Prostate gland (tissue), 2 donors: ENCODE measurements around the gene NPY. TPM values are rescaled to one million over a fixed set of nuclear protein-coding genes. Genes with fewer than 3 reads are reported as not detected.

Experiments used
- DNase-seq: peaks from one replicate; pipeline ENCODE4 v3.0.0-alpha.2; 2019; ENCODE audit warnings: low spot score
- H3K27ac ChIP-seq, 2 donors: fragments of 200-600 bp; sonication (generic); 2 replicates each; pipeline ENCODE4 v1.5.1; 2017 to 2019
- H3K27me3 ChIP-seq: fragments of 200-600 bp; sonication (generic); replicated peaks from 2 replicates; pipeline ENCODE4 v1.5.1; 2019; ENCODE audit not compliant: insufficient read depth
- H3K36me3 ChIP-seq, 2 donors: fragments of 200-600 bp; sonication (generic); 1 replicate in 1 of 2; 2 replicates in 1 of 2; pipeline versions ENCODE4 v1.5.1 to v1.8.1; 2017 to 2019
- H3K4me1 ChIP-seq: fragments of 200-600 bp; sonication (generic); replicated peaks from 2 replicates; pipeline ENCODE4 v1.5.1; 2019
- H3K4me3 ChIP-seq, 2 donors: fragments of 200-600 bp; sonication (generic); 2 replicates each; pipeline ENCODE4 v1.5.1; 2017 to 2019
- H3K9me3 ChIP-seq: fragments of 200-600 bp; sonication (generic); 2 replicates; pipeline ENCODE4 v1.5.1; 2017
- POLR2A ChIP-seq: fragments of 450-650 bp; IDR thresholded peaks from one replicate; pipeline ENCODE4 v1.6.1; 2016; ENCODE audit warnings: antibody characterized with exemption, mild to moderate bottlenecking
- POLR2AphosphoS5 ChIP-seq: sonication (generic); formaldehyde crosslinking; IDR thresholded peaks from one replicate; pipeline ENCODE4 v1.6.1; 2017; ENCODE audit warnings: antibody characterized with exemption
- WGBS: methylation state at CpG from one replicate; pipeline ENCODE4 v1.1.5; 2018; 5-methylcytosine and 5-hydroxymethylcytosine counted together
- intact Hi-C: fragments of 100-400 bp; cut with DNase I; formaldehyde crosslinking; loops from one replicate; pipeline ENCODE4 v1.14.2; 2022
- total RNA-seq, 2 donors: library from RNA; depleted of rRNA; stranded (reverse); fragments of >200 nt; gene quantifications; one replicate each; pipeline ENCODE4 v1.1.0, GENCODE V29; 2016
- TF ChIP-seq, protein P1 (sequence below), 4 experiments: fragments of 200-600 bp in 2 of 4; fragments of 450-650 bp in 2 of 4; sonication (generic) in 2 of 4; IDR thresholded peaks; 1 replicate in 3 of 4; 2 replicates in 1 of 4; pipeline ENCODE4 v1.5.1; 2016 to 2019; ENCODE audit warnings: antibody characterized with exemption in 4 of 4, mild to moderate bottlenecking in 2 of 4, moderate library complexity in 2 of 4

NPY gene
- total RNA-seq, 2 donors from 2014 or later: 55.6 to 2,513 TPM

DNA sequence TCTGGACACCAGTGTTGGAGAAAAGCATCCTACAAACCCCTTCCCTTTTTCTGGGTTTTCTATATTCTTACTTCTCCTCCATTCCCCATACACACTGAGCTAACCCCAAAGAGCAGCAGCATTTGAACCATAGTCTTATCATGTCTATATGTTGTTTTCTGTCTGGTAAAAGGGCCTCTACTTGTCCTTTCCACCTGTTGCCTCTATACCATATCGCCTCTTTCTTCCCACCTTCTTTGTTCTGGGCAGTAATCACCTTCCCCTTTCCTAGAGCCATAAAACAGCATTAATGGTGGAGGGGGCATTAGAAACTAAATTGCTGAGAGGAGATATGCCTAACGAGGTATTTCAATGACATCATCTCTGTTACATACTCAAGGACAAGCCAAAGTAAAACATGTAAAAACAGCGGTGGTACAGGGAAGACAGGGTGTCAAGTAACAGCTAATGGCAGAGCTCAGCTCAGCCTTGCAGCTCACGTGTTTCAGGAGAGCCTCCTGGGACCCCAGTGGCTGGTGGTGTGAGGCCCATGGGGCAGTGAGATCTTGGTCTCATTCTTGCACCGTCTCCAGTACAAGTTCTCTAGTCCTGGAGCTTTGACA, 20.6 kb downstream of the NPY start:
- DNase-seq: no peak
- Histone ChIP-seq H3K4me3 (no peak overlapping the region), H3K27me3 (no peaks in the 10 kb centered on the region), H3K27ac (no peak overlapping the region), H3K4me1 (no peaks in the 10 kb centered on the region), H3K9me3 (no peaks in the 10 kb centered on the region), H3K36me3 (no peaks in the 10 kb centered on the region)
- WGBS: 42% methylated on average over 5 of the region's 5 CpGs
- TF ChIP-seq, protein P1, sequence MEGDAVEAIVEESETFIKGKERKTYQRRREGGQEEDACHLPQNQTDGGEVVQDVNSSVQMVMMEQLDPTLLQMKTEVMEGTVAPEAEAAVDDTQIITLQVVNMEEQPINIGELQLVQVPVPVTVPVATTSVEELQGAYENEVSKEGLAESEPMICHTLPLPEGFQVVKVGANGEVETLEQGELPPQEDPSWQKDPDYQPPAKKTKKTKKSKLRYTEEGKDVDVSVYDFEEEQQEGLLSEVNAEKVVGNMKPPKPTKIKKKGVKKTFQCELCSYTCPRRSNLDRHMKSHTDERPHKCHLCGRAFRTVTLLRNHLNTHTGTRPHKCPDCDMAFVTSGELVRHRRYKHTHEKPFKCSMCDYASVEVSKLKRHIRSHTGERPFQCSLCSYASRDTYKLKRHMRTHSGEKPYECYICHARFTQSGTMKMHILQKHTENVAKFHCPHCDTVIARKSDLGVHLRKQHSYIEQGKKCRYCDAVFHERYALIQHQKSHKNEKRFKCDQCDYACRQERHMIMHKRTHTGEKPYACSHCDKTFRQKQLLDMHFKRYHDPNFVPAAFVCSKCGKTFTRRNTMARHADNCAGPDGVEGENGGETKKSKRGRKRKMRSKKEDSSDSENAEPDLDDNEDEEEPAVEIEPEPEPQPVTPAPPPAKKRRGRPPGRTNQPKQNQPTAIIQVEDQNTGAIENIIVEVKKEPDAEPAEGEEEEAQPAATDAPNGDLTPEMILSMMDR (IDR thresholded peaks at IDR 0.05): no peak
- no peak for TF ChIP-seq POLR2A
- no peak for TF ChIP-seq POLR2AphosphoS5
- intact Hi-C loops: no loop called here

GRCh38 chr7:24307326-24307725, 23.3 kb downstream of the NPY start:
- no peak for TF ChIP-seq POLR2AphosphoS5
- TF ChIP-seq, protein P1 (IDR thresholded peaks at IDR 0.05): no peak
- TF ChIP-seq POLR2A: no peak
- no peaks in the 10 kb centered on the region for H3K4me1 ChIP-seq
- WGBS: 24% methylated on average over 3 of the region's 3 CpGs
- intact Hi-C loops: no loop called here
- no peaks in the 10 kb centered on the region for H3K36me3 ChIP-seq
- DNase-seq: no peak
- H3K27ac ChIP-seq: no peak overlapping the region
- no peaks in the 10 kb centered on the region for H3K9me3 ChIP-seq
- no peak overlapping the region for H3K4me3 ChIP-seq
- no peaks in the 10 kb centered on the region for H3K27me3 ChIP-seq

GRCh38 chr7:24312588-24312987, 28.6 kb downstream of the NPY start:
- 82% methylated on average over 3 of the region's 3 CpGs for WGBS
- H3K36me3 ChIP-seq: no peaks in the 10 kb centered on the region
- H3K27me3 ChIP-seq: no peaks in the 10 kb centered on the region
- no peak overlapping the region for H3K27ac ChIP-seq
- intact Hi-C loops: no loop called here
- TF ChIP-seq POLR2A: no peak
- TF ChIP-seq POLR2AphosphoS5: no peak
- TF ChIP-seq, protein P1 (IDR thresholded peaks at IDR 0.05): no peak
- DNase-seq: no peak
- no peaks in the 10 kb centered on the region for H3K4me1 ChIP-seq
- H3K9me3 ChIP-seq: no peaks in the 10 kb centered on the region
- no peak overlapping the region for H3K4me3 ChIP-seq

- Histone ChIP-seq H3K27ac (no peak overlapping the region), H3K4me3 (no peak overlapping the region), H3K36me3 (no peaks in the 10 kb centered on the region), H3K27me3 (no peaks in the 10 kb centered on the region), H3K4me1 (no peaks in the 10 kb centered on the region), H3K9me3 (no peaks in the 10 kb centered on the region)
- TF ChIP-seq, protein P1 (IDR thresholded peaks at IDR 0.05): no peak
- TF ChIP-seq POLR2AphosphoS5 (no peak), POLR2A (no peak)
- no peak for DNase-seq
- WGBS: 56% methylated on average over 3 of the region's 3 CpGs
- intact Hi-C loops: no loop called here
Observed at GRCh38 chr7:24313777-24314176, 29.8 kb downstream of the NPY start.

DNA sequence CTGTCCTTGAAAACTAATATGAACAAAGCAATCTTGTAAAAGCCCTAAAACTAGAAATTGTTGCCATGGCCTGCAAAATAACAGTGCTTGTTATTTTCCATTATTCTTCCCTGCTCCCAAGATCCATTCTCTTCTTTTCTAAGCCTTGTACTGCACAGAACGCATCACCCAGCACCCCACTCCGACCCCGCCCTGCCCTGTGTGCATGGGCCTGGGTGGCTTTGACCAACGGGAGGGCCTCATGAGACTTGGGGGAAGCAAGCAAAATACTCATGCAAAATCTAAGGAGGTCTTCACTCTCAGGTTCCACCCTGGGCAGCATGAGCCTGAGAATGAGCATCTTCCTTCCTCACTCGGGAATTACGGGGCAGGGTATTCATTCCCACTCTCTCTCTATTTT, 32.4 kb downstream of the NPY start:
- 74% methylated on average over 6 of the region's 6 CpGs for WGBS
- TF ChIP-seq POLR2AphosphoS5: no peak
- no peak for TF ChIP-seq POLR2A
- TF ChIP-seq, protein P1 (IDR thresholded peaks at IDR 0.05): no peak
- H3K4me3 ChIP-seq: no peak overlapping the region
- intact Hi-C loops: no loop called here
- no peaks in the 10 kb centered on the region for H3K9me3 ChIP-seq
- no peak overlapping the region for H3K27ac ChIP-seq
- no peaks in the 10 kb centered on the region for H3K4me1 ChIP-seq
- H3K36me3 ChIP-seq: no peaks in the 10 kb centered on the region
- no peaks in the 10 kb centered on the region for H3K27me3 ChIP-seq
- DNase-seq: no peak
